AG09309 (cell line): ENCODE results near the gene NEUROD2.
"Not testable (repeated sequence)": the region's sequence is repeated elsewhere in the genome, so short reads cannot be mapped to it uniquely, and the experiment has no call there.

Source experiments
- DNase-seq: peaks from one replicate; pipeline ENCODE4 v3.0.0-alpha.2; 2010; ENCODE audit warnings: low read depth
- H3K4me3 ChIP-seq: 2 replicates; pipeline ENCODE4 v1.5.1; 2011; ENCODE audit warnings: mild to moderate bottlenecking, low read depth, low read length, moderate library complexity; ENCODE audit not compliant: control insufficient read depth
- TF ChIP-seq, protein P1 (sequence below): IDR thresholded peaks from 2 replicates; pipeline ENCODE4 v1.5.1; 2011; ENCODE audit warnings: mild to moderate bottlenecking, low read depth, low read length, inconsistent platforms; ENCODE audit not compliant: insufficient read depth, control insufficient read depth; ENCODE audit errors: missing control alignments

NEUROD2 gene

GRCh38 chr17:39593371-39593770, 14.3 kb downstream of the NEUROD2 start:
- DNase-seq = no peak
- H3K4me3 ChIP-seq = no peak overlapping the region
- TF ChIP-seq, protein P1, sequence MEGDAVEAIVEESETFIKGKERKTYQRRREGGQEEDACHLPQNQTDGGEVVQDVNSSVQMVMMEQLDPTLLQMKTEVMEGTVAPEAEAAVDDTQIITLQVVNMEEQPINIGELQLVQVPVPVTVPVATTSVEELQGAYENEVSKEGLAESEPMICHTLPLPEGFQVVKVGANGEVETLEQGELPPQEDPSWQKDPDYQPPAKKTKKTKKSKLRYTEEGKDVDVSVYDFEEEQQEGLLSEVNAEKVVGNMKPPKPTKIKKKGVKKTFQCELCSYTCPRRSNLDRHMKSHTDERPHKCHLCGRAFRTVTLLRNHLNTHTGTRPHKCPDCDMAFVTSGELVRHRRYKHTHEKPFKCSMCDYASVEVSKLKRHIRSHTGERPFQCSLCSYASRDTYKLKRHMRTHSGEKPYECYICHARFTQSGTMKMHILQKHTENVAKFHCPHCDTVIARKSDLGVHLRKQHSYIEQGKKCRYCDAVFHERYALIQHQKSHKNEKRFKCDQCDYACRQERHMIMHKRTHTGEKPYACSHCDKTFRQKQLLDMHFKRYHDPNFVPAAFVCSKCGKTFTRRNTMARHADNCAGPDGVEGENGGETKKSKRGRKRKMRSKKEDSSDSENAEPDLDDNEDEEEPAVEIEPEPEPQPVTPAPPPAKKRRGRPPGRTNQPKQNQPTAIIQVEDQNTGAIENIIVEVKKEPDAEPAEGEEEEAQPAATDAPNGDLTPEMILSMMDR = no peak

- H3K4me3 ChIP-seq = no peak overlapping the region
- TF ChIP-seq, protein P1 = no peak
- DNase-seq = no peak
Measured at GRCh38 chr17:39591958-39592954, 15.5 kb downstream of the NEUROD2 start.

DNA sequence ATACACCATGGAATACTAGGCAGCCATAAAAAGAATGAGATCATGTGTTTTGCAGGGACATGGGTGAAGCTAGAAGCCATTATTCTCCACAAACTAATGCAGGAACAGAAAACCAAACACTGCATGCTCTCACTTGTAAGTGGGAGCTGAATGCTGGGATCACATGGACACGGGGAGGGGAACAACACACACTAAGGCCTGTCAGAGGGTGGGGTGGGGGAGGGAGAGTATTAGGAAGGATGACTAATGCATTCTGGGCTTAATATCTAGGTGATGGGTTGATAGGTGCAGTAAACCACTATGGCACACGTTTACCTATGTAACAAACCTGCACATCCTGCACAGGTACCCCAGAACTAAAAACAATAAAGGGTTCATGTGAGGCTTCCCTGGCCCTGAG, 17.5 kb downstream of the NEUROD2 start:
- DNase-seq, H3K4me3 ChIP-seq: not testable (repeated sequence)

- no peak for DNase-seq
- TF ChIP-seq, protein P1 = no peak
- H3K4me3 ChIP-seq = no peak overlapping the region
Measured at GRCh38 chr17:39582658-39583057, 25.1 kb downstream of the NEUROD2 start.

GRCh38 chr17:39581759-39582085, 26.0 kb downstream of the NEUROD2 start:
- no peak for DNase-seq
- no peak overlapping the region for H3K4me3 ChIP-seq
- TF ChIP-seq, protein P1 = no peak

DNA sequence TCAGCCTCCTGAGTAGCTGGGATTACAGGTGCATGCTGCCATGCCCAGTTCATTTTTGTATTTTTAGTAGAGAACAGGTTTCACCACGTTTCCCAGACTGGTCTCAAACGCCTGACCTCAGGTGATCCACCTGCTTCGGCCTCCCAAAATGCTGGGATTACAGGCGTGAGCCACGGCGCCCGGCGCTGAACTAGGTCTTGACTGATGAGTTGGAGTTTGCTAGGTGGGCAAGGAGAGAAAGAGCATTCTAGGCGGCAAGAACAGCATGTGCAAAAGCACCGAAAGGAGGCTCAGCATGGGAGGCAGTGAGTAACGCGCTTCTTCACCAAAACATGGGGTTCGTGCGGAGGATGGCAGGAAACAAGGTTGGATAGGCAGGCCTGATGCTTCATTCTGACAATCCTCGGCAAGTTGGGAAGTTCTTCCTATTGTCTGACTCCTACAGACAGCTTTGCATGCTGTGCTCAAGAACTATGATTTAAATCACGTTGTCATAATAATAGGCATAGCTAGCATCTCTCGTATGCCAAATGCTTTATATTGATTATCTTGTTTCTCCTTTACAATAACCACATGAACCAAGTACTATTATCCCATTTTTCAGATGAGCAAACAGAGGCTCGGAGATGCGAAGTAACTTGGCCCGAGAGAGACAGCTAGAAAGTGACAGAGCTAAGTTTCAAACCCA, 26.5 kb downstream of the NEUROD2 start:
- no peak for DNase-seq
- TF ChIP-seq, protein P1 = no peak
- no peak overlapping the region for H3K4me3 ChIP-seq

- H3K4me3 ChIP-seq = no peak overlapping the region
- no peak for DNase-seq
- TF ChIP-seq, protein P1 = no peak
Measured at GRCh38 chr17:39580082-39580468, 27.6 kb downstream of the NEUROD2 start.
